NT2/D1 (cell line): ENCODE measurements around the gene RNASE8.

Experiments used
- DNase-seq: peaks from one replicate; pipeline ENCODE4 v3.0.0-alpha.2; 2011; ENCODE audit warnings: low read depth, low spot score
- H3K27me3 ChIP-seq: 2 replicates; pipeline ENCODE4 v1.6.0; 2011; ENCODE audit warnings: mild to moderate bottlenecking; ENCODE audit not compliant: insufficient read length, insufficient read depth
- H3K36me3 ChIP-seq: 2 replicates; pipeline ENCODE4 v1.6.1; 2011; ENCODE audit warnings: mild to moderate bottlenecking, low read length, mixed read lengths; ENCODE audit not compliant: insufficient read depth, insufficient read length
- H3K4me1 ChIP-seq: 2 replicates; pipeline ENCODE4 v1.5.1; 2011; ENCODE audit not compliant: insufficient read depth, insufficient read length
- H3K4me3 ChIP-seq: 2 replicates; pipeline ENCODE4 v1.5.1; 2011; ENCODE audit warnings: low read depth; ENCODE audit not compliant: insufficient read length
- H3K9ac ChIP-seq: 2 replicates; pipeline ENCODE4 v1.6.0; 2011; ENCODE audit warnings: low read depth; ENCODE audit not compliant: insufficient read length
- H3K9me3 ChIP-seq: 2 replicates; pipeline ENCODE4 v1.5.1; 2011; ENCODE audit warnings: mild to moderate bottlenecking, low read length; ENCODE audit not compliant: insufficient read depth
- SUZ12 ChIP-seq: IDR thresholded peaks from 2 replicates; pipeline ENCODE4 v1.6.1; 2011; ENCODE audit not compliant: insufficient read length, insufficient read depth; ENCODE audit errors: extremely low read depth
- YY1 ChIP-seq: IDR thresholded peaks from 2 replicates; pipeline ENCODE4 v1.6.1; 2011; ENCODE audit not compliant: insufficient read length, insufficient read depth
- ZNF274 ChIP-seq: IDR thresholded peaks from 2 replicates; pipeline ENCODE4 v1.6.1; 2011; ENCODE audit warnings: mild to moderate bottlenecking, low read depth, low read length

The RNASE8 gene

GRCh38 chr14:21084998-21085853 is 27.6 kb downstream of the RNASE8 start:
- no peak overlapping the region for H3K9ac ChIP-seq
- DNase-seq, result no peak

GRCh38 chr14:21086908-21087293 is 29.3 kb downstream of the RNASE8 start:
- Histone ChIP-seq H3K36me3 (peaks cover 94% of the 10 kb centered on the region), H3K9ac (no peak overlapping the region), H3K4me3 (no peak overlapping the region), H3K9me3 (no peaks in the 10 kb centered on the region), H3K4me1 (no peaks in the 10 kb centered on the region), H3K27me3 (no peaks in the 10 kb centered on the region)
- no peak for TF ChIP-seq SUZ12
- no peak for TF ChIP-seq YY1
- no peak for TF ChIP-seq ZNF274
- no peak for DNase-seq

More at GRCh38 chr14:21084998-21085853, 27.6 kb downstream of the RNASE8 start:
- Histone ChIP-seq H3K9me3 (no peaks in the 10 kb centered on the region), H3K36me3 (peaks cover 94% of the 10 kb centered on the region), H3K4me1 (no peaks in the 10 kb centered on the region), H3K27me3 (no peaks in the 10 kb centered on the region), H3K4me3 (no peak overlapping the region)
- TF ChIP-seq SUZ12, result no peak
- no peak for TF ChIP-seq ZNF274
- TF ChIP-seq YY1, result no peak

GRCh38 chr14:21087294-21088091 is 29.9 kb downstream of the RNASE8 start:
- no peaks in the 10 kb centered on the region for H3K27me3 ChIP-seq
- no peak for TF ChIP-seq SUZ12
- no peak for TF ChIP-seq YY1
- no peak for TF ChIP-seq ZNF274
- H3K36me3 ChIP-seq, result peaks cover 94% of the 10 kb centered on the region
- H3K9me3 ChIP-seq, result no peaks in the 10 kb centered on the region; the same call in 1 of the 2 replicates
- H3K4me3 ChIP-seq, result no peak overlapping the region
- no peak overlapping the region for H3K9ac ChIP-seq
- H3K4me1 ChIP-seq, result no peaks in the 10 kb centered on the region
- no peak for DNase-seq

- Histone ChIP-seq H3K36me3 (peaks cover 93% of the 10 kb centered on the region), H3K4me1 (peaks cover 9% of the 10 kb centered on the region)
- TF ChIP-seq YY1 (no peak), ZNF274 (no peak), SUZ12 (no peak)
These were observed 31.1 kb downstream of the RNASE8 start for GRCh38 chr14:21088687-21089086.

GRCh38 chr14:21089271-21089670 is 31.6 kb downstream of the RNASE8 start:
- H3K9ac ChIP-seq, result no peak overlapping the region
- H3K27me3 ChIP-seq, result no peaks in the 10 kb centered on the region
- peaks cover 87% of the 10 kb centered on the region for H3K36me3 ChIP-seq
- no peak for DNase-seq
- H3K9me3 ChIP-seq, result no peaks in the 10 kb centered on the region; the same call in 1 of the 2 replicates
- H3K4me3 ChIP-seq, result no peak overlapping the region
- peaks cover 9% of the 10 kb centered on the region for H3K4me1 ChIP-seq
- TF ChIP-seq ZNF274, result no peak
- TF ChIP-seq SUZ12, result no peak
- TF ChIP-seq YY1, result no peak

More at GRCh38 chr14:21088687-21089086, 31.1 kb downstream of the RNASE8 start:
- no peaks in the 10 kb centered on the region; the same call in 1 of the 2 replicates for H3K9me3 ChIP-seq
- H3K9ac ChIP-seq, result no peak overlapping the region
- DNase-seq, result no peak
- no peaks in the 10 kb centered on the region for H3K27me3 ChIP-seq
- H3K4me3 ChIP-seq, result no peak overlapping the region

GRCh38 chr14:21089877-21090193 is 32.2 kb downstream of the RNASE8 start:
- H3K36me3 ChIP-seq, result peaks cover 83% of the 10 kb centered on the region
- TF ChIP-seq YY1, result no peak
- no peak for TF ChIP-seq SUZ12
- TF ChIP-seq ZNF274, result no peak
- DNase-seq, result no peak
- H3K27me3 ChIP-seq, result no peaks in the 10 kb centered on the region
- H3K9me3 ChIP-seq, result no peaks in the 10 kb centered on the region; the same call in 1 of the 2 replicates
- H3K9ac ChIP-seq, result no peak overlapping the region
- H3K4me1 ChIP-seq, result peaks cover 9% of the 10 kb centered on the region
- H3K4me3 ChIP-seq, result no peak overlapping the region
